ENCODE data around the gene ATP8A1. TPM values are rescaled to one million over a fixed set of nuclear protein-coding genes. Genes with fewer than 3 reads are reported as not detected.

Gene ATP8A1
- total RNA-seq, 1 experiment from 2014 or later: 0.80 TPM

- POLR2A ChIA-PET: no interaction called here
- Histone ChIP-seq H3K27me3 (ENCODE audit: control insufficient read depth, insufficient read depth, low read length) (peaks cover 4% of the 10 kb centered on the region), H3K27ac (ENCODE audit: low read length) (no peak overlapping the region), H3K36me3 (ENCODE audit: control insufficient read depth, insufficient read depth, low read length) (no peaks in the 10 kb centered on the region), H3K4me1 (ENCODE audit: control insufficient read depth, insufficient read depth, low read length) (no peaks in the 10 kb centered on the region), H3K4me3 (ENCODE audit: low read depth in 2 of 2, low read length in 2 of 2) (no peak overlapping the region), H3K9me3 (ENCODE audit: control insufficient read depth, insufficient read depth, low read depth, low read length) (no peaks in the 10 kb centered on the region)
- no TSS peak for BruUV-seq (replicated peaks)
- TF ChIP-seq, protein P1, sequence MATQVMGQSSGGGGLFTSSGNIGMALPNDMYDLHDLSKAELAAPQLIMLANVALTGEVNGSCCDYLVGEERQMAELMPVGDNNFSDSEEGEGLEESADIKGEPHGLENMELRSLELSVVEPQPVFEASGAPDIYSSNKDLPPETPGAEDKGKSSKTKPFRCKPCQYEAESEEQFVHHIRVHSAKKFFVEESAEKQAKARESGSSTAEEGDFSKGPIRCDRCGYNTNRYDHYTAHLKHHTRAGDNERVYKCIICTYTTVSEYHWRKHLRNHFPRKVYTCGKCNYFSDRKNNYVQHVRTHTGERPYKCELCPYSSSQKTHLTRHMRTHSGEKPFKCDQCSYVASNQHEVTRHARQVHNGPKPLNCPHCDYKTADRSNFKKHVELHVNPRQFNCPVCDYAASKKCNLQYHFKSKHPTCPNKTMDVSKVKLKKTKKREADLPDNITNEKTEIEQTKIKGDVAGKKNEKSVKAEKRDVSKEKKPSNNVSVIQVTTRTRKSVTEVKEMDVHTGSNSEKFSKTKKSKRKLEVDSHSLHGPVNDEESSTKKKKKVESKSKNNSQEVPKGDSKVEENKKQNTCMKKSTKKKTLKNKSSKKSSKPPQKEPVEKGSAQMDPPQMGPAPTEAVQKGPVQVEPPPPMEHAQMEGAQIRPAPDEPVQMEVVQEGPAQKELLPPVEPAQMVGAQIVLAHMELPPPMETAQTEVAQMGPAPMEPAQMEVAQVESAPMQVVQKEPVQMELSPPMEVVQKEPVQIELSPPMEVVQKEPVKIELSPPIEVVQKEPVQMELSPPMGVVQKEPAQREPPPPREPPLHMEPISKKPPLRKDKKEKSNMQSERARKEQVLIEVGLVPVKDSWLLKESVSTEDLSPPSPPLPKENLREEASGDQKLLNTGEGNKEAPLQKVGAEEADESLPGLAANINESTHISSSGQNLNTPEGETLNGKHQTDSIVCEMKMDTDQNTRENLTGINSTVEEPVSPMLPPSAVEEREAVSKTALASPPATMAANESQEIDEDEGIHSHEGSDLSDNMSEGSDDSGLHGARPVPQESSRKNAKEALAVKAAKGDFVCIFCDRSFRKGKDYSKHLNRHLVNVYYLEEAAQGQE (IDR thresholded peaks at IDR 0.05; ENCODE audit: insufficient read depth in 1 of 2, low read depth in 2 of 2, low read length in 1 of 2): no peak
- TF ChIP-seq CTCF (IDR thresholded peaks at IDR 0.05): no peak
- TF ChIP-seq SIN3A (IDR thresholded peaks at IDR 0.05; ENCODE audit: borderline replicate concordance, insufficient read depth, low read depth, low read length): no peak
- no peak for TF ChIP-seq TCF7L2 (IDR thresholded peaks at IDR 0.05; ENCODE audit: low read depth, low read length)
- no peak for TF ChIP-seq POLR2AphosphoS5 (IDR thresholded peaks at IDR 0.05; ENCODE audit: low read depth, low read length)
- CTCF ChIA-PET: no interaction called here
- intact Hi-C loops (cut with micrococcal nuclease; ENCODE audit: unreplicated experiment) (no loop called here), in situ Hi-C loops (cut with HindIII; ENCODE audit: low pct_unique_long_range_greater_than_20kb, low sequenced_read_pairs) (no loop called here)
- ATAC-seq: no peak
- no peak for DNase-seq (ENCODE audit: low read depth, low spot score)
Measured at GRCh38 chr4:42360256-42360669, 296.6 kb downstream of the ATP8A1 start.

GRCh38 chr4:42359711-42360110 is 297.2 kb downstream of the ATP8A1 start:
- peaks cover 4% of the 10 kb centered on the region for H3K27me3 ChIP-seq (ENCODE audit: control insufficient read depth, insufficient read depth, low read length)
- H3K9me3 ChIP-seq (ENCODE audit: control insufficient read depth, insufficient read depth, low read depth, low read length): no peaks in the 10 kb centered on the region
- in situ Hi-C loops (cut with HindIII; ENCODE audit: low pct_unique_long_range_greater_than_20kb, low sequenced_read_pairs) (no loop called here), intact Hi-C loops (cut with micrococcal nuclease; ENCODE audit: unreplicated experiment) (no loop called here)
- ATAC-seq: no peak
- ChIA-PET POLR2A (no interaction called here), CTCF (no interaction called here)
- BruUV-seq (replicated peaks): no TSS peak
- no peak for DNase-seq (ENCODE audit: low read depth, low spot score)
- TF ChIP-seq, protein P1 (IDR thresholded peaks at IDR 0.05; ENCODE audit: insufficient read depth in 1 of 2, low read depth in 2 of 2, low read length in 1 of 2): no peak
- TF ChIP-seq SIN3A (IDR thresholded peaks at IDR 0.05; ENCODE audit: borderline replicate concordance, insufficient read depth, low read depth, low read length): no peak
- TF ChIP-seq TCF7L2 (IDR thresholded peaks at IDR 0.05; ENCODE audit: low read depth, low read length): no peak
- no peak for TF ChIP-seq POLR2AphosphoS5 (IDR thresholded peaks at IDR 0.05; ENCODE audit: low read depth, low read length)
- TF ChIP-seq CTCF (IDR thresholded peaks at IDR 0.05): no peak
- H3K4me1 ChIP-seq (ENCODE audit: control insufficient read depth, insufficient read depth, low read length): no peaks in the 10 kb centered on the region
- no peak overlapping the region for H3K27ac ChIP-seq (ENCODE audit: low read length)
- H3K36me3 ChIP-seq (ENCODE audit: control insufficient read depth, insufficient read depth, low read length): no peaks in the 10 kb centered on the region
- no peak overlapping the region for H3K4me3 ChIP-seq (ENCODE audit: low read depth in 2 of 2, low read length in 2 of 2)

Other genes starting within 250 kb of the ATP8A1 start
- gene GRXCR1, start 235.6 kb upstream of the ATP8A1 start, total RNA-seq (2021; ENCODE audit: unreplicated experiment): not detected